SK-N-SH (cell line): ENCODE results near the gene GMPR. TPM values are rescaled to one million over a fixed set of nuclear protein-coding genes. Genes with fewer than 3 reads are reported as not detected.

Source experiments
- CTCF ChIA-PET: fragments of 300-600, 350-600 bp; formaldehyde crosslinking; extraction: SDS; loops from one replicate; lab custom pipeline; 2021; lab: Yijun Ruan, JAX
- POLR2A ChIA-PET: fragments of 350-600 bp; sonication (Branson Sonifier 250); formaldehyde crosslinking; extraction: SDS; loops from one replicate; lab custom pipeline; 2020; ENCODE audit warnings: antibody characterized with exemption, inconsistent platforms; lab: Yijun Ruan, JAX
- DNase-seq: peaks from one replicate; pipeline ENCODE4 v3.0.0; 2012
- H2AFZ ChIP-seq: fragments of 200-600 bp; sonication (generic); 2 replicates; pipeline ENCODE4 v1.8.1; 2016; ENCODE audit warnings: antibody characterized with exemption, mild to moderate bottlenecking, low read depth
- H3F3A ChIP-seq: fragments of 200-600 bp; sonication (generic); replicated peaks from 2 replicates; pipeline ENCODE3; 2016; ENCODE audit warnings: antibody characterized with exemption, mild to moderate bottlenecking; ENCODE audit not compliant: insufficient read depth
- H3K27ac ChIP-seq, 2 experiments: fragments of 200-500 bp in 1 of 2; fragments of 200-600 bp in 1 of 2; sonication (Bioruptor generic) in 1 of 2; sonication (generic), shearing (Covaris generic) in 1 of 2; 2 replicates each; pipeline versions ENCODE4 v1.5.1 to v1.6.1; 2014 to 2016; ENCODE audit warnings: low read depth in 2 of 2, inconsistent platforms in 1 of 2, low read length in 1 of 2, mild to moderate bottlenecking in 1 of 2, mixed read lengths in 1 of 2
- H3K27me3 ChIP-seq: fragments of 200-600 bp; sonication (generic), shearing (Covaris generic); 2 replicates; pipeline ENCODE4 v1.6.1; 2016; ENCODE audit warnings: mixed run types; ENCODE audit not compliant: insufficient read depth
- H3K36me3 ChIP-seq, 2 experiments: fragments of 200-500 bp in 1 of 2; fragments of 200-600 bp in 1 of 2; sonication (Bioruptor generic) in 1 of 2; sonication (generic) in 1 of 2; replicated peaks in 1 of 2; 2 replicates each; pipeline versions ENCODE3 to v1.5.1; 2014 to 2016; ENCODE audit warnings: low read length in 1 of 2, mild to moderate bottlenecking in 1 of 2; ENCODE audit not compliant: insufficient read depth in 2 of 2, control insufficient read depth in 1 of 2
- H3K4me1 ChIP-seq, 2 experiments: fragments of 200-500 bp in 1 of 2; fragments of 200-600 bp in 1 of 2; sonication (Bioruptor generic) in 1 of 2; sonication (generic), shearing (Covaris generic) in 1 of 2; 2 replicates each; pipeline versions ENCODE4 v1.5.1 to v1.6.1; 2014 to 2016; ENCODE audit warnings: low read depth in 1 of 2, low read length in 1 of 2, mixed run types in 1 of 2; ENCODE audit not compliant: insufficient read depth in 2 of 2, control insufficient read depth in 1 of 2
- H3K4me2 ChIP-seq: fragments of 200-600 bp; sonication (generic), shearing (Covaris generic); 2 replicates; pipeline ENCODE4 v1.6.1; 2017; ENCODE audit warnings: mixed run types
- H3K4me3 ChIP-seq, 2 experiments: fragments of 200-500 bp in 1 of 2; fragments of 200-600 bp in 1 of 2; sonication (Bioruptor generic) in 1 of 2; sonication (generic), shearing (Covaris generic) in 1 of 2; 2 replicates each; pipeline versions ENCODE4 v1.5.1 to v1.8.1; 2014 to 2016; ENCODE audit warnings: low read depth in 2 of 2, inconsistent platforms in 1 of 2, low read length in 1 of 2, mild to moderate bottlenecking in 1 of 2, mixed read lengths in 1 of 2, moderate library complexity in 1 of 2
- H3K79me2 ChIP-seq: fragments of 200-600 bp; sonication (generic); 2 replicates; pipeline ENCODE4 v1.8.1; 2017; ENCODE audit warnings: mild to moderate bottlenecking; ENCODE audit not compliant: insufficient read depth
- H3K9ac ChIP-seq: fragments of 200-600 bp; sonication (generic); 2 replicates; pipeline ENCODE4 v1.6.1; 2017; ENCODE audit warnings: mixed run types
- H3K9me2 ChIP-seq: fragments of 200-600 bp; sonication (generic); 2 replicates; pipeline ENCODE4 v1.6.1; 2017; ENCODE audit warnings: mixed run types
- H3K9me3 ChIP-seq: fragments of 200-600 bp; sonication (generic); 2 replicates; pipeline ENCODE4 v1.6.1; 2017; ENCODE audit warnings: mixed run types, mild to moderate bottlenecking, moderate library complexity
- H4K20me1 ChIP-seq: fragments of 200-600 bp; sonication (generic); 2 replicates; pipeline ENCODE4 v1.6.1; 2017; ENCODE audit warnings: mild to moderate bottlenecking, mixed run types; ENCODE audit not compliant: insufficient read depth
- FOSL2 ChIP-seq: IDR thresholded peaks from 2 replicates; pipeline ENCODE4 v1.4.0; 2012; ENCODE audit warnings: low read depth, mild to moderate bottlenecking, moderate library complexity, borderline replicate concordance
- FOXM1 ChIP-seq: IDR thresholded peaks from 2 replicates; pipeline ENCODE4 v1.4.0; 2012; ENCODE audit warnings: low read depth, mild to moderate bottlenecking
- GABPA ChIP-seq: IDR thresholded peaks from 2 replicates; pipeline ENCODE4 v1.4.0; 2012; ENCODE audit warnings: low read depth, mild to moderate bottlenecking
- GATA2 ChIP-seq: sonication (generic); formaldehyde crosslinking; IDR thresholded peaks from 2 replicates; pipeline ENCODE4 v1.5.0; 2020; ENCODE audit warnings: mild to moderate bottlenecking, missing genetic modification reagents
- IRF3 ChIP-seq: fragments of 150-350 bp; IDR thresholded peaks from 2 replicates; pipeline ENCODE4 v1.6.1; 2016; ENCODE audit warnings: mild to moderate bottlenecking, low read depth, low read length
- NFIC ChIP-seq: IDR thresholded peaks from 2 replicates; pipeline ENCODE4 v1.4.0; 2012; ENCODE audit warnings: borderline replicate concordance
- RAD21 ChIP-seq: IDR thresholded peaks from 2 replicates; pipeline ENCODE4 v1.6.1; 2012; ENCODE audit warnings: mild to moderate bottlenecking, low read length
- RFX5 ChIP-seq: IDR thresholded peaks from 2 replicates; pipeline ENCODE4 v1.6.1; 2012; ENCODE audit warnings: mild to moderate bottlenecking, improper control_type of control experiment, low read length
- TAF1 ChIP-seq: IDR thresholded peaks from 2 replicates; pipeline ENCODE4 v1.6.1; 2012; ENCODE audit warnings: low read depth, mild to moderate bottlenecking, low read length, moderate library complexity, borderline replicate concordance
- TCF12 ChIP-seq: IDR thresholded peaks from 2 replicates; pipeline ENCODE4 v1.4.0; 2012
- TEAD4 ChIP-seq: IDR thresholded peaks from 2 replicates; pipeline ENCODE4 v1.4.0; 2012; ENCODE audit warnings: mild to moderate bottlenecking, borderline replicate concordance; ENCODE audit not compliant: insufficient read depth
- YY1 ChIP-seq: IDR thresholded peaks from 2 replicates; pipeline ENCODE4 v1.4.0; 2012; ENCODE audit warnings: low read depth, mild to moderate bottlenecking
- ZBTB33 ChIP-seq: IDR thresholded peaks from 2 replicates; pipeline ENCODE4 v1.4.0; 2012; ENCODE audit warnings: low read depth, borderline replicate concordance
- WGBS: methylation state at CpG from one replicate; pipeline ENCODE4 v1.1.6; 2017; ENCODE audit warnings: low lambda C conversion rate; 5-methylcytosine and 5-hydroxymethylcytosine counted together
- polyA plus RNA-seq, 3 experiments: library from polyadenylated mRNA; depleted of rRNA; stranded (reverse); fragments of >200 nt; gene quantifications; 2 replicates each; pipeline ENCODE4 v1.2.3, GENCODE V29; 2012

Gene GMPR
- polyA plus RNA-seq, 1 of the 3 experiments (the other 2 are of a cell fraction): 21.0 TPM

DNA sequence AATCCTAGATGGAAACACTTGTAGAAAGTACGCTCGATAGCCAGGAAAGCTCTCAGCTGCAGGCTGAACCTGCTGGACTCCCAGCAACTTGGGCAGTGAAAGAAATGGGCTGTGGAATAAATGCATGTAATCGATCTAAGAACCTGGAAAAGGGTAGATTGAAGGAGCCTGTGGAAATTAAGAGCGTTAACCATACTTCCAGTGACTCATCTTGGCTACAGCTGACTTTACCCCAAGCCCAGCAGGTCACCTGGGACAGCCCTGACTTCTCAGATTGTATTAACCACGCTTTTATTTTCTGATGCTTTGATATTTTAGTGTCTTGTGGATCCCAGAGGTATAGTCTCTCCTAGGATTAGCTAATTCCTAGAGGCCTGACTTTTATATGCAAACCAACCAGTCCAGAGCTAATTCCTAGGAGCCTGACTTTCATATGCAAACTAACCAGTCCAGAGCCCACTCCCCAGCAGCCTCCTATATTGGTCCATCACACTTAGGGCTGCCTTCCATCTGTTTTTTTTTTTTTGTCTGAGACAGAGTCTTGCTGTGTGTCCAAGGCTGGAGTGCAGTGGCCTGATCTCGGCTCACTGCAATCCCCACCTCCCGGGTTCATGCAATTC lies 86.3 kb downstream of the GMPR start:
- no peaks in the 10 kb centered on the region for H3K9me2 ChIP-seq
- no peak overlapping the region for H3K4me2 ChIP-seq
- no peaks in the 10 kb centered on the region for H3K27me3 ChIP-seq
- H2AFZ ChIP-seq: no peak overlapping the region
- POLR2A ChIA-PET: no interaction called here
- H3F3A ChIP-seq: peaks cover 20% of the 10 kb centered on the region
- peaks cover 4% of the 10 kb centered on the region for H3K79me2 ChIP-seq
- H3K36me3 ChIP-seq: peaks cover 11 to 13% of the 10 kb centered on the region in 2 experiments
- peaks cover 7% of the 10 kb centered on the region; the same call in 1 of the 2 replicates for H4K20me1 ChIP-seq
- no peak for DNase-seq
- H3K4me3 ChIP-seq: no peak overlapping the region
- no peaks in the 10 kb centered on the region for H3K9me3 ChIP-seq
- CTCF ChIA-PET: interaction anchor here (0.6 to 10.2 kb wide), 5 partner anchors 8 to 1257 kb away, joined by 3 to 81 read pairs (median 5); no protein-coding TSS in a partner anchor
- H3K9ac ChIP-seq: no peak overlapping the region
- no peak for TF ChIP-seq NFIC
- peak; percentile 21; the same call in 1 of the 2 replicates for TF ChIP-seq TCF12
- TF ChIP-seq RFX5: no peak
- TF ChIP-seq, all 33 proteins: peak for 1
- no peak overlapping the region for H3K27ac ChIP-seq
- H3K4me1 ChIP-seq: peaks cover 13 to 38% of the 10 kb centered on the region in 2 experiments; a peak in 3 of 4 replicates
- WGBS: 82% methylated on average over 7 of the region's 7 CpGs

- peaks cover 3% of the 10 kb centered on the region for H3F3A ChIP-seq
- H3K79me2 ChIP-seq: peaks cover 4% of the 10 kb centered on the region
- 0 out of 2 replicates have a peak, but pooled peaks cover 3% of the 10 kb centered on the region for H4K20me1 ChIP-seq
- no peak overlapping the region for H3K9ac ChIP-seq
- DNase-seq: no peak
- H3K36me3 ChIP-seq: peaks cover 11 to 13% of the 10 kb centered on the region in 2 experiments
- H3K4me1 ChIP-seq: peaks cover 3 to 24% of the 10 kb centered on the region in 2 experiments; a peak in 3 of 4 replicates
- H3K4me2 ChIP-seq: no peak overlapping the region
- no peak overlapping the region for H3K27ac ChIP-seq
- H2AFZ ChIP-seq: no peak overlapping the region
- ChIA-PET CTCF (no interaction called here), POLR2A (no interaction called here)
- H3K4me3 ChIP-seq: no peak overlapping the region
- no peaks in the 10 kb centered on the region for H3K27me3 ChIP-seq
- TF ChIP-seq ZBTB33 (no peak), FOXM1 (no peak), TAF1 (no peak), NFIC (no peak), TEAD4 (no peak), RAD21 (no peak), GATA2 (CRISPR knock-in tag) (no peak), IRF3 (no peak), YY1 (no peak), GABPA (no peak), FOSL2 (no peak)
- no peaks in the 10 kb centered on the region for H3K9me3 ChIP-seq
- no peaks in the 10 kb centered on the region for H3K9me2 ChIP-seq
- WGBS: 96% methylated on average over 9 of the region's 22 CpGs
Measured at GRCh38 chr6:16326531-16326930, 88.1 kb downstream of the GMPR start.
